Glomerular endothelial cell (primary cell): ENCODE results near the gene C1orf21. TPM values are rescaled to one million over a fixed set of nuclear protein-coding genes. Genes with fewer than 3 reads are reported as not detected.

Experiments used
- DNase-seq: peaks from one replicate; pipeline ENCODE4 v3.0.0-alpha.2; 2011; ENCODE audit warnings: low read depth, low spot score; ENCODE audit errors: extremely low read depth
- total RNA-seq: library from RNA; depleted of rRNA; stranded (reverse); fragments of >200 nt; gene quantifications from 2 replicates; pipeline ENCODE4 v1.2.3, GENCODE V29; 2015

C1orf21 gene
- total RNA-seq, 1 donor from 2014 or later, result 28.1 TPM

GRCh38 chr1:184385865-184386311, 941 bp upstream of the C1orf21 start:
- no peak for DNase-seq

GRCh38 chr1:184387069-184387475, 243 bp downstream of the C1orf21 start:
- DNase-seq, result no peak

DNA sequence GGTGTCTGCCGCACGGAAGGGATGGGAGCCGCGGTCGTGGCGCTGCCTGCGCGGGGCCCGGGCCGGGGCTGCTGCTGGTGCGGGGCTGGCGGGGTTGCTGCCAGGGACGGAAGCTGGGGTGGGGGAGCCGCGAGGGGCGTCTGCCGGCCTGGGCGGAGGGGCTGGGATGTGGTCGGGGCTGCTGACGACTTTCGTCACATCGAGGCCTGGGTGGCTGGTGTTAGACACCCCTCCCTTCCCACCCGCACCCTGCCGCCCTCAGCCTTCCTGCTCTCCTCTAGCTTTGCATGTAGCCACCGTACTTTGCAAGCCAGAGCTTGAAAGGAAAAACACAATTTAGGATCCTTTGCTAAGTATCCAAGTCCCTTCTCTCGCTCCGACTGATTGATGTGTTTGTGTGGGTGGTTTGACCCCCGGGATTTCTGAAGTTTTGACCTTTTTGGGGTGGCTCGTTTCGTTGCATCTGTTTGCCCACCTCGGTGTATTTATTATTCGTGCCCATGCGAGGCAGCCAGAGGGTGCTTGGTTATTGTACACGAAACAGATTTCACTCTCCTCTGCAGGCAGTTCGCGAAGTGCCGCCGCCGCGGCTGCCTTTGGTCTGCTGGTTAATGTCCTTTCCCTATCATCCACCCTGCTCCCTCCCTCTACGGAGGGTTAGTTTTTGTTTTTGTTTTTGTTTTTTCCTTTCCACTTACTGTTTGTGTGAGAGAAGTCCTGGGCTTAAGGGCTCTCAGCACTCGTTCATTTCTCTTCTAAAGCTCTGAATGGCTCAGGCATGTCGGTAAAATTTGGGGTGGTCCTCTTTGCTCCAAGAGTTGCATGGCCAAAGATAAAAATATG, 868 bp downstream of the C1orf21 start:
- DNase-seq, result no peak

DNA sequence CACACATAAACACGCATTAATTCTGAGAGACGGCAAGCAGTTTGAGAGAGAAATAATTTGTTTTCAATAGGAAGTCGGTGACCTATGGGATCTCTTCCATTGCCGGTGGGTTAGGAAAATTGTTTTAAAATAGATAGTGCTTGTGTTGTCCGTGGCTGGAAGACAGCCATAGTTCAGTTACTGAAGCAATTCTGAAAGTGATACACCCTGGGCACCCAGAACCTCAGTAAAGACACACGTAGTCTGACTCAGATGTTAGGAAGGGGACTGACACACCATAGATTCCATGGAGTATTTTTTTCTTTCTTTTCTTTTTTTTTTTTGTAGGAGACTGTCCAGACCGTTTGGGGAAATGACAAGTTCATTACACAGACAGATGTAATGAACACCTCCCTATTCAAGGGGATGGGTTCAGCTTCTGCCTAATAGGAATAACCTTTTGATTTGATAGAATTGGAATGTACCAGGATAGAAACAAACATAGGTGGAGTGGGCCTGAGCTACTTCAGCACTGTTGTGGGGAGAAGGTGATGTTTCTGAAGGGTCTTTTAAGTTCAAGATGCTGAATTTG, 1.6 kb downstream of the C1orf21 start:
- no peak for DNase-seq

GRCh38 chr1:184388971-184389370, 2.1 kb downstream of the C1orf21 start:
- no peak for DNase-seq

DNA sequence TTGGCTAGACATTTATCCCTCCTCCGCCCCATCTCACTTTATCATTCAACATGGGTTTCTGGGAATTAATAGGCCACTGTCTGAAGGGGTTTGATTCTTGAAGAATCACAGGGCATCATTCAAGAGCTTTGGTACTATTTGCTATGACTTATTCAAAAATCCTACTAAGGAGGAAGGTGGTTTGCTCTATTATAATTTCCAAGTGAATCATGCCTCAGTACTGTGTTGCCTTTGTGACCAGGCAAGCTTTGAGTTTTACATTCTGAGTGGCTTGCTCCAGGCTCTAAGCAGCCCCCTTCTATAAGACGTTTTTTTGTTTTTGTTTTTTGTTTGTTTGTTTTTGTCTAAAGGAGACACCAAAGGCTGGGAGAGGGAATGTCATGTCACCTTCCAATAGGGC, 2.6 kb downstream of the C1orf21 start:
- no peak for DNase-seq

GRCh38 chr1:184390889-184391288, 4.1 kb downstream of the C1orf21 start:
- no peak for DNase-seq

DNA sequence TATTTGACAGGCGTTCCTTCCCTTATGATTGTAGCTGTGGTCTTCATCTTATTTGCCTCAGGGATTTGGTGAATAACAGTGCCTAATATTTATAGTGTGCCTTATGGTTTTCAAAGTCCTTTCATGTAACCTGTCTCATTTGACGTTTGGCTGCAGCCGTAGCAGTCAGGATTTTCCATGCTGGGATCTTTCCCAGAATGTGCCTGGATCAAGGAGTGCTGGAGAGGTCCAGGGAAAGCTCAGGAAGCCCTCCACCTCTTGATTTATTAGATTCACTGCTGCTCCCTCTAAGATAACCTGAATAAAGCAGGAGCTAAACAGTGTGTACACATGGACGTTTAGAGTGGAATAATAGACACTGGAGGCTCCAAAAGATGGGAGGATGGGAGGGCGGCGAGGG, 5.2 kb downstream of the C1orf21 start:
- DNase-seq, result no peak

DNA sequence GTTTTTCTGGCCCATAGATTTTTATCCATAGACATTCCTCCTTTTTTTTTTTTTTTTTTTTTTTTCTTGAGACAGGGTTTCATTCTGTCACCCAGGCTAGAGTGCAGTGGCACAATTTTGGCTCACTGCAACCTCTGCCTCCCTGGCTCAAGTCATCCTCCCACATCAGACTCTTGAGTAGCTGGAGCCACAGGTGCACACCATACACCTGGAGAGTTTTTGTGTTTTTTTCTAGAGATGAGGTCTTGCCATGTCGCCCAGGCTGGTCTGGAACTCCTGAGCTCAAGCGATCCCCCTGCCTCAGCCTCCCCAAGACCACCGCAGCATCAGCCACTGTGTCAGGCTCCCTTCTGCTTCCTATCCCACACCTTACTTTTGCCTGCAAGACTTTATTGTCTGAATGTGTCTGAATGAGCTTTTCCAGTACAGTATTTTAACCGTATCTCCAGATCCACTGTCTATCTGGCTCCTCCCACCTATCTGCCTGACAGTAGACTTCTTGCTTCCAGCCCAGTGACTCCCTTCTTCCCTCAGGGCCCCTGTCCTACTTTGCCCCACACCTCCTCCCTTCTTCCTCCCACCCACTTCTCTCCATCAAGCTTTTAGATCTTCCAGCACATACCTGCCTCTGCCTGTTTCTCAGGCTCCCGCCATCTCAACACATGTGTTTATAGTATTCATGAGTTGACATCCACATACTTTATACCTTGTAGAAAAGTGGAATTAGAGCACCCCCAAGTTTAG, 6.1 kb downstream of the C1orf21 start:
- no peak for DNase-seq

DNA sequence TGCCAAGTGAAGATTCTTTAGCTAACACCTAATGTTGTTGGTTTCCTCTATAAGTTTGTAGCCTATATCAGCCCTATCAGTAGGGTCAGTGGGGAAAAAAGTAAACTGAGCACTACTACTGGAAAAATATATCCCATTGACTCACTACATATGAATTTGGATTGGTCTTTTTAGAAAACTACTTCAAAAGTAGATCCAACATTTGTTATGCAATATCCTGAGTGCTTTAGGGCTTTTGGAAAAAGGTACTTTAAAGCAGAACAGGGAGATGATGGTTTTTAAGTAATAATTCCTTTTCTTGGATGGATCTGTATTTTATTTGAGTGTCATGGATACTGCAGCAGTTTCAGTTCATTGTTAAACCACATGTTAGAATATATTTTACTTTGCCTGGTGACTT, 7.1 kb downstream of the C1orf21 start:
- DNase-seq, result no peak

GRCh38 chr1:184395370-184395769, 8.5 kb downstream of the C1orf21 start:
- no peak for DNase-seq

- no peak for DNase-seq
Measured at GRCh38 chr1:184395937-184396480, 9.2 kb downstream of the C1orf21 start.

DNA sequence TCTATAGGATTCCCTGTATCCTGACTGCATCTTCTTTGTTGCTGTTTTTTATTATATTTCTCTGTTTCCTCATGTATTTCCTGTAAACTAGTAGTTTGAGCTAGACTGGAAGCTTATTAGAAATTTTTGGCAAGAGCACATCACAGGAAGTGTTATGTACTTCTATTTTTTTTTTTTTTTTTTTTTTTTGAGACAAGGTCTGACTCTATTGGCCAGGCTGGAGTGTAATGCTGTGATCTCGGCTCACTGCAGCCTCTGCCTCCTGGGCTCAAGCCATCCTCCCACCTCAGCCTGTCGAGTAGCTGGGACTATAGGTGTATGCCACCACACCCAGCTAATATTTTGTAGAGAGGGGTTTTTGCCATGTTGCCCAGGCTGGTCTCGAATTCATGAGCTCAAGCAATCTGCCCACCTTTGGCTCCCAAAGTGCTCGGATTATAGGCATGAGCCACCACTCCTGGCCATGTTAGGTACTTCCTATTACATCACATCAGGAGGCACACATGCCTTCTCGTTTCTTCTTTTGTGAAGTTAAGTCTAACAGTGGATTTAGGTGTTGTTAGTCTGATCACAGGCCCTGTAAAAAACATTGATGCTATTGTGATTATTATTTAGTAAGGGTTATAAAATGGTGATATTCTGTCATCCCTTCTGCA, 12.5 kb downstream of the C1orf21 start:
- no peak for DNase-seq

DNA sequence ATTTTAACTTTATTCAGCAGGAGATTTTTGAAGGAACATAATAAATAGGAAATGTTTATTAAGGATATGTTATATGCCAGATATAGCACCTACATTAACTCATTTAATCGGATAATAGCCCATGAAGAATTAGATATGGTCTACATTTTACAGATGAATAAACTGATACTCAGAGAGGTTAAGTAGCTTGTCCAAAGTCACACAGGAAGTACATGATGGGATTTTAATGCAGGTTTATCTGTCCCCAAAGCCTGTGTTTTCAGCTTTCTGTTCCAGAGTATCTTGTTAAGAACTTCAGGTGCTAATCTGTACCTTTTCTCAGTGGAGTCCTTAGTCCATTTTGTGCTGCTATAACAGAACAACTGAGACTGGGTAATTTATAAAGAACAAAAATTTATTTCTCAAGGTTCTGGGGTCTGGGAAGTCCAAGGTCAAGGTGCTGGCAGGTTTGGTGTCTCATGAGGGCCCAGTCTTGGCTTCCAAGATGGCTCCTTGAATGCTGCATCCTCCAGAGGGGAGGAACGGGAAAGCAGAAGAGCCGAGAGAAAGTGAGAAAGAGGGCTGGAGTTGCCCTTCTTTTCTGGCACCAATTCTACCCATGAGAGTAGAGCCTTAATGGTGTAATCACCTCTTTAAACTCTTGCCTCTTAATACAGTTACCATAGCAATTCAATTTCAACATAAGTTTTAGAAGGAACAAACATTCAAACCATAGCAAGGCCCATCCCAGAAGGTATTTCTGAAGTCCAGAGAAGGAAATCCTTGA, 17.3 kb downstream of the C1orf21 start:
- no peak for DNase-seq

- DNase-seq, result no peak
Measured at GRCh38 chr1:184404727-184405027, 17.8 kb downstream of the C1orf21 start.

GRCh38 chr1:184405094-184405800, 18.4 kb downstream of the C1orf21 start:
- DNase-seq, result no peak

GRCh38 chr1:184405801-184406142, 18.9 kb downstream of the C1orf21 start:
- DNase-seq, result no peak

DNA sequence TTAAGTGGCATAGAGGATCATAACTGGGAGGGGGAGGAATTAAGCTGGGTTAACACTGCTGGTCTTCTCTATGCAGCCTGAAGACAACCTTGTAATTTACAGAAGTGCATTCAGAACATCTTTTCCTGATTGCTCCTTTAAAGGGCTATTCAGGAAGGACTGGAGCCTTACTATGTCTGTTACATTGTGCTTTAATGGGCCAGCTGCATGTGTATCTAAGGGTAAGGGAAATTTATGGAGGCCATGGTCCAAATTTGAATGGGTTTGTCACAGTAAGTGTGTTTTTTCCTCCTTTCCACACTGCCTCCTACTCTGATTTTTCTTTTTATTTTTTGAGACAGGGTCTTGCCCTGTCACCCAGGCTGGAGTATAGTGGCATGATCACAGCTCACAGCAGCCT, 19.6 kb downstream of the C1orf21 start:
- no peak for DNase-seq

- no peak for DNase-seq
Measured at GRCh38 chr1:184407816-184408510, 21.1 kb downstream of the C1orf21 start.
